HG03571 (cell line): ENCODE data around the gene PPP3R2.

ENCODE experiments used
- ATAC-seq: cut with Tn5 transposase; IDR thresholded peaks from one replicate; pipeline ENCODE4 v1.9.1; 2021; ENCODE audit not compliant: unreplicated experiment

PPP3R2 gene

GRCh38 chr9:101594796-101595195 is at the start of gene PPP3R2:
Gene PPP3R2, minus strand, starts transcription at chr9:101594969. Its CDS starts 48 bp downstream, at chr9:101594921.
- ATAC-seq: no peak

- ATAC-seq: no peak
Observed at GRCh38 chr9:101639785-101640665, 45.3 kb upstream of the PPP3R2 start.

- ATAC-seq: no peak
Observed at GRCh38 chr9:101639311-101639710, 44.5 kb upstream of the PPP3R2 start.

- no peak for ATAC-seq
Observed at GRCh38 chr9:101636247-101636646, 41.5 kb upstream of the PPP3R2 start.

GRCh38 chr9:101635473-101635872 is 40.7 kb upstream of the PPP3R2 start:
- no peak for ATAC-seq

GRCh38 chr9:101634741-101635409 is 40.1 kb upstream of the PPP3R2 start:
- ATAC-seq: no peak

GRCh38 chr9:101632611-101633010 is 37.8 kb upstream of the PPP3R2 start:
- no peak for ATAC-seq

- ATAC-seq: no peak
Observed at GRCh38 chr9:101631892-101632291, 37.1 kb upstream of the PPP3R2 start.

- no peak for ATAC-seq
Observed at GRCh38 chr9:101629636-101630035, 34.9 kb upstream of the PPP3R2 start.

- no peak for ATAC-seq
Observed at GRCh38 chr9:101628173-101628572, 33.4 kb upstream of the PPP3R2 start.

- ATAC-seq: no peak
Observed at GRCh38 chr9:101626295-101626694, 31.5 kb upstream of the PPP3R2 start.

GRCh38 chr9:101625876-101626275 is 31.1 kb upstream of the PPP3R2 start:
- no peak for ATAC-seq

GRCh38 chr9:101620452-101620851 is 25.7 kb upstream of the PPP3R2 start:
- ATAC-seq: no peak

- peak; percentile 50 for ATAC-seq
Observed at GRCh38 chr9:101618698-101619097, 23.9 kb upstream of the PPP3R2 start.

- ATAC-seq: no peak
Observed at GRCh38 chr9:101605547-101605946, 10.8 kb upstream of the PPP3R2 start.

- ATAC-seq: no peak
Observed at GRCh38 chr9:101604296-101604695, 9.5 kb upstream of the PPP3R2 start.

GRCh38 chr9:101601904-101602765 is 7.4 kb upstream of the PPP3R2 start:
- peak; percentile 57 for ATAC-seq

- no peak for ATAC-seq
Observed at GRCh38 chr9:101593345-101593744, 1.4 kb downstream of the PPP3R2 start.

GRCh38 chr9:101592788-101593187 is 2.0 kb downstream of the PPP3R2 start:
- ATAC-seq: no peak

- no peak for ATAC-seq
Observed at GRCh38 chr9:101591787-101592446, 2.9 kb downstream of the PPP3R2 start.

GRCh38 chr9:101590901-101591300 is 3.9 kb downstream of the PPP3R2 start:
- no peak for ATAC-seq
